Heart right ventricle (tissue), 16 donors: ENCODE results near the gene ZNF813. TPM values are rescaled to one million over a fixed set of nuclear protein-coding genes. Genes with fewer than 3 reads are reported as not detected.
A peak's percentile ranks its signal among the peaks of the same experiment; 100 is the strongest.

Experiments used
- ATAC-seq, 8 donors: fragments of 200-7000 bp; cut with Tn5 transposase; one replicate each; pipeline ENCODE4 v1.9.1; 2020; ENCODE audit warnings: mild to moderate bottlenecking in 8 of 8, moderate library complexity in 8 of 8, moderate number of reproducible peaks in 1 of 8
- DNase-seq, 2 donors: peaks; one replicate each; pipeline ENCODE4 v3.0.0-alpha.2; 2020
- H3K27ac ChIP-seq, 10 donors: fragments of 200-600 bp; sonication (generic) in 2 of 10; one replicate each; pipeline versions ENCODE4 v1.5.0 to v1.8.0; 2020 to 2022; ENCODE audit warnings: mild to moderate bottlenecking in 3 of 10
- H3K27me3 ChIP-seq, 7 donors: fragments of 200-600 bp; one replicate each; pipeline ENCODE4 v1.8.0; 2021 to 2022; ENCODE audit warnings: mild to moderate bottlenecking in 2 of 7
- H3K36me3 ChIP-seq, 9 donors: fragments of 200-600 bp; sonication (generic) in 1 of 9; one replicate each; pipeline versions ENCODE4 v1.5.0 to v1.8.0; 2020 to 2022; ENCODE audit warnings: mild to moderate bottlenecking in 2 of 9
- H3K4me1 ChIP-seq, 9 donors: fragments of 200-600 bp; sonication (generic) in 1 of 9; one replicate each; pipeline versions ENCODE4 v1.5.0 to v1.8.0; 2020 to 2022; ENCODE audit warnings: mild to moderate bottlenecking in 4 of 9
- H3K4me3 ChIP-seq, 10 donors: fragments of 200-600 bp; sonication (generic) in 2 of 10; one replicate each; pipeline versions ENCODE4 v1.5.0 to v1.8.0; 2020 to 2022; ENCODE audit warnings: mild to moderate bottlenecking in 7 of 10, moderate library complexity in 2 of 10
- H3K9me3 ChIP-seq, 11 donors: fragments of 200-600 bp in 10 of 11; sonication (generic) in 2 of 11; one replicate each; pipeline versions ENCODE4 v1.5.0 to v1.8.0; 2013 to 2022; ENCODE audit warnings: mild to moderate bottlenecking in 2 of 11, control low read depth in 1 of 11, moderate library complexity in 1 of 11
- CTCF ChIP-seq, 9 donors: fragments of 200-600 bp; sonication (generic) in 2 of 9; IDR thresholded peaks; one replicate each; pipeline versions ENCODE4 v1.5.0 to v1.8.0; 2021 to 2022; ENCODE audit warnings: antibody characterized with exemption in 9 of 9, mild to moderate bottlenecking in 5 of 9, moderate library complexity in 1 of 9
- WGBS, 2 donors: extraction: QIAGEN DNeasy Blood & Tissue Kit; methylation state at CpG; one replicate each; pipeline ENCODE4 v1.1.7; 2013; ENCODE audit warnings: inconsistent platforms in 1 of 2; 5-methylcytosine and 5-hydroxymethylcytosine counted together
- intact Hi-C, 10 donors: fragments of 100-400 bp; cut with DNase I; formaldehyde crosslinking; loops; one replicate each; pipeline versions ENCODE4 v1.11.1 to v1.14.2; 2022
- polyA plus RNA-seq, 2 donors: library from polyadenylated mRNA; stranded (reverse); fragments of 200-250 nt; gene quantifications; one replicate each; pipeline ENCODE4 v1.2.3, GENCODE V29; 2013
- total RNA-seq, 10 donors: library from RNA; stranded (reverse); fragmentation: NEBNext Ultra II Directional in 3 of 10; extraction: Animal tissue kit (Norgen Biotek cat#: 25700) in 3 of 10; gene quantifications; one replicate each; pipeline versions ENCODE4 v1.2.1 to v1.2.4, GENCODE V29; 2021 to 2023
- donor health status: Arrhythmogenic right ventricular cardiomyopathy.
- donor health status: ischemic (EF 13 %, LVEDD 7.1; RV severe dilation, severe dysfunction).
- donor health status: healthy with polysubstance abuse.
- donor health status: DM: no; HTN: yes; CAD: no.
- donor health status: DM: no; HTN: no; CAD: no.
- donor health status: ischemic (EF 25% LVEDD 6.9; RV normal size, moderate dysfunction).
- donor health status: ischemic (EF 25% LVEDD 5.7; RV mildly dilated, moderate dysfunction).
- donor health status: healthy.
- donor health status: DM: yes; HTN: yes; CAD: no.
- donor health status: Ischemic cardiomyopathy.
- donor health status: ischemic (EF 35%, LVEDD 5.7; RV mildly dilated, moderate dysfunction).
- donor health status: nonischemic (EF 11% LVEDD 7.7; RV severe dilation, severe dysfunction).
- donor health status: DM: yes; HTN: yes; CAD: no.
- donor health status: PGD.
- donor health status: ischemic (EF 29% LVEDD 5.4; RV normal size, mild dysfunction).
- donor health status: nonischemic (EF 23%, LVEDD 6.1; RV moderate dilation, normal function).

Gene ZNF813
- total and polyA plus RNA-seq, 12 donors: 0.61 to 1.8 (median 1.1) TPM

- peaks cover 0 to 14% (median 0%) of the 10 kb centered on the region in 11 donors for H3K9me3 ChIP-seq
- TF ChIP-seq CTCF (IDR thresholded peaks at IDR 0.05): no peak
- no peak overlapping the region for H3K4me3 ChIP-seq
- H3K4me1 ChIP-seq: peaks cover 0 to 25% (median 14%) of the 10 kb centered on the region in 9 donors
- ATAC-seq (no peak), DNase-seq (no peak)
- WGBS, 2 donors: 19 to 23% methylated on average over 1 of the region's 1 CpG
- H3K27ac ChIP-seq: peak overlapping the region in 6 of 10 donors; percentile 3 to 88 (median 82)
- H3K36me3 ChIP-seq: no peaks in the 10 kb centered on the region
- no peaks in the 10 kb centered on the region for H3K27me3 ChIP-seq
- intact Hi-C loops: loop anchor here in 5 of 10 donors (5.0 to 10.0 kb wide), 3 partner anchors 86 to 324 kb away; partner anchors contain the start of genes ZNF665 (in 2 of the 5) and ZNF761 (in 2 of the 5)
Observed at GRCh38 chr19:53518716-53519115, 51.2 kb downstream of the ZNF813 start.

DNA sequence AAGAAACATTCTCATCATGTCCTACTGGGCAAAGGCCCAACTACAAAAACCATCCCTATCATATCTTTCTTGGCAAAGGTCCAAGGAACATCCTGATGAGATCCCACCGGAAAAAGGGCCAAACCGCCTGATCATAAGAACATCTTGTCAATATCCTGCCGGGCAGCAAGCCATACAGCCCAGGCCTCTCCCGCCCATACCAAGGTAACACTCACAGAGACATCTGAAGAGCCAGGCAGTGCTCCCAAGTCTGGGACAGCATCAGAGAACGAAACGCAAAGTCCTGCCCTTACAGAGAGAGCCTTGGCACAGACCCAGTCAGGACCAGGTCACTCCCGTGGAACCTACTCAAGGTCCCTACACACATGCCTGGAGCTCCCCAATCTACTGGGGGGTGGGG is 51.9 kb downstream of the ZNF813 start:
- DNase-seq: no peak

GRCh38 chr19:53520163-53520546 is 52.6 kb downstream of the ZNF813 start:
- Histone ChIP-seq H3K4me1 (peaks cover 0 to 25% (median 14%) of the 10 kb centered on the region in 9 donors), H3K27ac (peak overlapping the region; percentile 74 to 88 (median 82)), H3K4me3 (peak overlapping the region in 9 of 10 donors; percentile 20 to 73 (median 54)), H3K36me3 (no peaks in the 10 kb centered on the region), H3K27me3 (no peaks in the 10 kb centered on the region), H3K9me3 (peaks cover 0 to 22% (median 0%) of the 10 kb centered on the region in 11 donors)
- intact Hi-C loops: loop anchor here in 1 of 10 donors (10.0 kb wide), 1 partner anchor 325 kb away; the partner anchor contains the start of gene ZNF665
- no peak for TF ChIP-seq CTCF (IDR thresholded peaks at IDR 0.05)
- 45 to 49% methylated on average over 13 of the region's 13 CpGs for WGBS, 2 donors
- DNase-seq: no peak
- ATAC-seq: no peak

More for the DNA sequence above, 51.9 kb downstream of the ZNF813 start:
- peaks cover 0 to 25% (median 14%) of the 10 kb centered on the region in 9 donors for H3K4me1 ChIP-seq
- no peak overlapping the region for H3K4me3 ChIP-seq
- 45 to 55% methylated on average over 7 of the region's 7 CpGs for WGBS, 2 donors
- ATAC-seq: peak in 1 of 8 donors; percentile 18
- H3K27ac ChIP-seq: peak overlapping the region in 8 of 10 donors; percentile 74 to 88 (median 82)
- H3K9me3 ChIP-seq: peaks cover 0 to 15% (median 0%) of the 10 kb centered on the region in 11 donors
- no peaks in the 10 kb centered on the region for H3K27me3 ChIP-seq
- H3K36me3 ChIP-seq: no peaks in the 10 kb centered on the region
- TF ChIP-seq CTCF (IDR thresholded peaks at IDR 0.05): no peak
- intact Hi-C loops: loop anchor here in 5 of 10 donors (5.0 to 10.0 kb wide), 3 partner anchors 87 to 325 kb away; partner anchors contain the start of genes ZNF665 (in 2 of the 5) and ZNF761 (in 2 of the 5)

DNA sequence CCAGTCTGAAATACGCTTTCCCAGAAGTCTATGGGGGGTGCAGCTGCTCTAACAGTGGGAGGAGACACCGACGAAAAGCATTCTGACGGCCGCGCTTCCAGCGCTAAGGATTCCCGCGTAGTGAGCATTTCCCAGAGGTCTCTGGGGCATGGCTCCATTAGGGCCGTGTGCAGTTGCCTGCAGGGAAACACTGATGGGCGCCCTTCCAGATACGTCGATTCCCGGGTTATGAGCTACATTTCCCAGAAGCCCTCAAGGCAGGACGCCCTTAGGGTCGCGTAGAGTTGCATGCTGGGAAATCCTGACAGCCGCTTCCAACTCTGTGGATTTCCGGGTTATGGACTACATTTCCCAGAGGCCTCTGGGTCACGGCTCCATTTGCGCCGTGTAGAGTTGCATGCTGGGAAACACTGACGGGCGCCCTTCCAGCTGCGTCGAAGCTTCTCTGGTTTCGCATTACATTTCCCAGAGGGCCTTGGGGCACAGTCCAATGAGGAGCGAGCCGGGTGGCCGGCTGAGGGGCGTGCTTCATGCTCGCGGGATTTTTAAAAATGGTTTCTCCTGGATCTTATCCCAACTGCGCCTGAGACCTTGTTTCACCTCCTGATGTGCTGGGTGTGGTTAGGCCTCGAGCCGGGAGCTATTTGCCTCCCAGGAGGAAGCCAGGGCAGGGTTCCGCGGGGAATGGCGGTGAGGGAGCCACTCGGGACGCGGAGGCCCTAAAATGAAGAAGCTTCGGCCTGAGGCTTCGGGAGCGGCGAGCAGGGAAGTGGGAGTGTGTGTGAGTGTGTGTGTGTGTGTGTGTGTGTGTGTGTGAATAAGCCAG is 53.2 kb downstream of the ZNF813 start:
- intact Hi-C loops: loop anchor here in 1 of 10 donors (10.0 kb wide), 1 partner anchor 326 kb away; the partner anchor contains the start of gene ZNF665

More for the DNA sequence above, 53.2 kb downstream of the ZNF813 start:
- ATAC-seq (peak; percentile 96 to 100 (median 99)), DNase-seq (peak; percentile 95 to 98)
- TF ChIP-seq CTCF (IDR thresholded peaks at IDR 0.05): no peak
- peaks cover 0 to 28% (median 5%) of the 10 kb centered on the region in 11 donors for H3K9me3 ChIP-seq
- no peaks in the 10 kb centered on the region for H3K36me3 ChIP-seq
- H3K27ac ChIP-seq: peak overlapping the region; percentile 74 to 88 (median 82)
- no peaks in the 10 kb centered on the region for H3K27me3 ChIP-seq
- 1% methylated on average over 46 of the region's 46 CpGs for WGBS, 2 donors
- H3K4me1 ChIP-seq: peaks cover 0 to 25% (median 14%) of the 10 kb centered on the region in 9 donors
- H3K4me3 ChIP-seq: peak overlapping the region; percentile 14 to 73 (median 52)
